ENCODE measurements around the gene COG5.

DNA sequence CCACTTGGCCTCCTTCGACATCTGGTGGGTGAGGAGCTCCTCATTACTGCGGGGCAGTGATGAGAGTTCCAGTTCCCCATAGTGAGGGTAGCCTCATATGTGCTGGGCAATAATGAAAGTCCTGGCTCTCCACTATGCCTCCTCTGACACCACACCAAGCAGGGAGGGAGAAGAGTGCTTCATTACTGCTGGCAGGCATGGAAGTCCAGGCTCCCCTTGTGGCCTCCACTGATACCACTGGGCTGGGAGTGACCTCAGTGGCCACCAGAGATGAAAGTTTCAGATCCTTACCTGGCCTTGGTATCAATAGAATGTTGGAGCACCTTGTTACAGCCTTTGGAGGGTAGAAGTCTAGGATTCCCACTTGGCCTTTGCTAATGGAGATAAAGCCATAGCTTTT, 6.6 kb upstream of the COG5 start:
- no peak for TF ChIP-seq SP1 (IDR thresholded peaks at IDR 0.05)
- TF ChIP-seq, protein P1, sequence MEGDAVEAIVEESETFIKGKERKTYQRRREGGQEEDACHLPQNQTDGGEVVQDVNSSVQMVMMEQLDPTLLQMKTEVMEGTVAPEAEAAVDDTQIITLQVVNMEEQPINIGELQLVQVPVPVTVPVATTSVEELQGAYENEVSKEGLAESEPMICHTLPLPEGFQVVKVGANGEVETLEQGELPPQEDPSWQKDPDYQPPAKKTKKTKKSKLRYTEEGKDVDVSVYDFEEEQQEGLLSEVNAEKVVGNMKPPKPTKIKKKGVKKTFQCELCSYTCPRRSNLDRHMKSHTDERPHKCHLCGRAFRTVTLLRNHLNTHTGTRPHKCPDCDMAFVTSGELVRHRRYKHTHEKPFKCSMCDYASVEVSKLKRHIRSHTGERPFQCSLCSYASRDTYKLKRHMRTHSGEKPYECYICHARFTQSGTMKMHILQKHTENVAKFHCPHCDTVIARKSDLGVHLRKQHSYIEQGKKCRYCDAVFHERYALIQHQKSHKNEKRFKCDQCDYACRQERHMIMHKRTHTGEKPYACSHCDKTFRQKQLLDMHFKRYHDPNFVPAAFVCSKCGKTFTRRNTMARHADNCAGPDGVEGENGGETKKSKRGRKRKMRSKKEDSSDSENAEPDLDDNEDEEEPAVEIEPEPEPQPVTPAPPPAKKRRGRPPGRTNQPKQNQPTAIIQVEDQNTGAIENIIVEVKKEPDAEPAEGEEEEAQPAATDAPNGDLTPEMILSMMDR (IDR thresholded peaks at IDR 0.05; ENCODE audit: low read depth, low read length, missing input control): no peak
